WTC11 (cell line): ENCODE data around the gene NSF. TPM values are rescaled to one million over a fixed set of nuclear protein-coding genes. Genes with fewer than 3 reads are reported as not detected.

Experiments
- ATAC-seq: fragments of 200-7000 bp; cut with Tn5 transposase; 2 replicates; pipeline ENCODE4 v1.10.0; 2021; ENCODE audit warnings: mild to moderate bottlenecking, moderate library complexity
- CTCF ChIA-PET: fragments of 300-600 bp; sonication (Branson Sonifier 250); formaldehyde crosslinking; loops from one replicate; lab custom pipeline; 2021; ENCODE audit warnings: antibody characterized with exemption; lab: Charles Lee
- POLR2A ChIA-PET: fragments of 350-600 bp; sonication (Branson Sonifier 250); formaldehyde crosslinking; loops from one replicate; lab custom pipeline; 2021; ENCODE audit warnings: antibody characterized with exemption; lab: Charles Lee
- DNase-seq: peaks from one replicate; pipeline ENCODE4 v3.0.0; 2021; ENCODE audit warnings: low spot score
- H3K27ac Mint-ChIP-seq: 2 replicates; pipeline ENCODE4 v1.8.0; 2021; ENCODE audit warnings: mixed read lengths
- H3K27me3 Mint-ChIP-seq: 2 replicates; pipeline ENCODE4 v1.8.0; 2021; ENCODE audit warnings: low read depth, mild to moderate bottlenecking, moderate library complexity, mixed read lengths
- H3K36me3 Mint-ChIP-seq: 2 replicates; pipeline ENCODE4 v1.8.0; 2021; ENCODE audit warnings: mixed read lengths
- H3K4me1 Mint-ChIP-seq: 2 replicates; pipeline ENCODE4 v1.8.0; 2022; ENCODE audit warnings: mixed read lengths
- H3K4me3 Mint-ChIP-seq: 2 replicates; pipeline ENCODE4 v1.8.0; 2021; ENCODE audit warnings: mild to moderate bottlenecking, moderate library complexity, mixed read lengths
- H3K9me3 Mint-ChIP-seq: 2 replicates; pipeline ENCODE4 v1.8.0; 2021; ENCODE audit warnings: mixed read lengths
- CREB1 ChIP-seq: sonication (generic); formaldehyde crosslinking; IDR thresholded peaks from 2 replicates; pipeline ENCODE4 v1.8.0; 2023; ENCODE audit warnings: mild to moderate bottlenecking, missing genetic modification reagents
- GABPB1 ChIP-seq: sonication (generic); formaldehyde crosslinking; IDR thresholded peaks from 2 replicates; pipeline ENCODE4 v1.8.1; 2023; ENCODE audit warnings: mild to moderate bottlenecking, missing genetic modification reagents
- GTF2I ChIP-seq: fragments of 250-450 bp; sonication (Bioruptor Pico); conservative IDR thresholded peaks from 2 replicates; pipeline ENCODE4 v1.4.0; 2021; ENCODE audit warnings: mild to moderate bottlenecking
- MYBL2 ChIP-seq: sonication (generic); formaldehyde crosslinking; IDR thresholded peaks from 2 replicates; pipeline ENCODE4 v1.8.1; 2023; ENCODE audit warnings: mild to moderate bottlenecking, moderate library complexity, missing genetic modification reagents
- NR2C2 ChIP-seq: sonication (generic); formaldehyde crosslinking; IDR thresholded peaks from 2 replicates; pipeline ENCODE4 v1.8.0; 2022; ENCODE audit warnings: mild to moderate bottlenecking, missing genetic modification reagents
- NR3C1 ChIP-seq: sonication (generic); formaldehyde crosslinking; conservative IDR thresholded peaks from 2 replicates; pipeline ENCODE4 v1.8.1; 2023; ENCODE audit warnings: low read depth, mild to moderate bottlenecking, missing genetic modification reagents
- RORB ChIP-seq: fragments of 250-450 bp; sonication (Bioruptor Pico); IDR thresholded peaks from 2 replicates; pipeline ENCODE4 v1.9.0; 2021; ENCODE audit warnings: mild to moderate bottlenecking
- SP1 ChIP-seq: sonication (generic); formaldehyde crosslinking; conservative IDR thresholded peaks from 2 replicates; pipeline ENCODE4 v1.8.1; 2022; ENCODE audit warnings: missing genetic modification reagents
- TEAD1 ChIP-seq: sonication (generic); formaldehyde crosslinking; IDR thresholded peaks from 2 replicates; pipeline ENCODE4 v1.8.0; 2022; ENCODE audit warnings: mild to moderate bottlenecking, missing genetic modification reagents
- ZNF232 ChIP-seq: sonication (generic); formaldehyde crosslinking; IDR thresholded peaks from 2 replicates; pipeline ENCODE4 v1.8.0; 2022; ENCODE audit warnings: mild to moderate bottlenecking, missing genetic modification reagents
- total RNA-seq: library from RNA; stranded (reverse); gene quantifications from 3 replicates; pipeline ENCODE4 v1.2.3, GENCODE V29; 2021
- TF ChIP-seq, protein P1 (sequence below): sonication (generic); formaldehyde crosslinking; IDR thresholded peaks from 2 replicates; pipeline ENCODE4 v1.8.0; 2022; ENCODE audit warnings: mild to moderate bottlenecking, missing genetic modification reagents
- TF ChIP-seq, protein P2 (sequence below): sonication (generic); formaldehyde crosslinking; IDR thresholded peaks from 2 replicates; pipeline ENCODE4 v1.8.1; 2022; ENCODE audit warnings: mild to moderate bottlenecking, moderate library complexity, missing genetic modification reagents
- TF ChIP-seq, protein P3 (sequence below): fragments of 250-450 bp; sonication (Bioruptor Pico); IDR thresholded peaks from 2 replicates; pipeline ENCODE4 v1.8.0; 2021; ENCODE audit warnings: mild to moderate bottlenecking
- TF ChIP-seq, protein P4 (sequence below): sonication (generic); formaldehyde crosslinking; IDR thresholded peaks from 2 replicates; pipeline ENCODE4 v1.8.0; 2022; ENCODE audit warnings: missing genetic modification reagents
- TF ChIP-seq, protein P5 (sequence below): fragments of 250-450 bp; sonication (Bioruptor Pico); IDR thresholded peaks from 2 replicates; pipeline ENCODE4 v1.9.0; 2021; ENCODE audit warnings: mild to moderate bottlenecking
- TF ChIP-seq, protein P6 (sequence below): sonication (generic); formaldehyde crosslinking; IDR thresholded peaks from 2 replicates; pipeline ENCODE4 v1.8.1; 2022; ENCODE audit warnings: mild to moderate bottlenecking, missing genetic modification reagents, moderate library complexity, borderline replicate concordance

The NSF gene
- total RNA-seq, 1 experiment from 2014 or later: 23.0 TPM

DNA sequence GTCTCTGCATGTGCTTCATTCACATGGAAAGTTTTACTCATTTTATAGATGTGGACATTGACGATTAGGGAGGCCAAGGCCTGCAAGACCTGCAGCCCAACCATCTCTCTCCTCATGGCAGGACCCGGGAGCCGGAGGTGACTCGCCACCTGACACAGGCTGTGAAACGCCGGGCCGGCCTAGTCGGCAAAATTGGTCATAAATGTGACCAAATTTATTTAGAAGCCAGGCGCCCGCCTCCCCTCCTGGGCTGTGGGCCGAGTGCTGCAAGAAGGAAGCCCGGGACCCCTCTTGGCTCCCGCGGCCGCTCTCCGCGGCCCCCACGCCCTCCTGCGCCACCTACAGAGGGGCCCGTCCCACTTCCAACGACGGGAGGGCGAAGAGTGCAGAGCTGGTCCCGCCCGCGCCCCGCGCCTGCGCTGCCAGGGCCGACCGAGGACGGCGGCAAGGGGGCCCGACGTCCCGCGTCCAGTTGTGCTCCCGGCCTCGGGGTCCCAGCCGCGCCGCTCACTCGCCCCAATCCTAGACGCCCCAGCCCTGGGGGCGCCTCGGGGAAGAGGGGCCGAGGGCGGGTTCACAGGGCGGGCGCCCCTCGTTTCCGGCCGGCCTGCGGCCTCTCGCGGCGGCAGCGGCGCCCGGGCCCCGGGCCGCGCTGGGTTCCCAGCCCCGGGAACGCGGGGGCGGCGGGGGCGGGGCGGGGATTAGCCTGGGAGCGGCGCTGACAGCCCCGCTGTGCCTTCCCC lies 180.5 kb downstream of the NSF start:
- no peaks in the 10 kb centered on the region for H3K9me3 Mint-ChIP-seq
- H3K27me3 Mint-ChIP-seq: peaks cover 70% of the 10 kb centered on the region
- peak; percentile 9 for ATAC-seq
- peak overlapping the region; percentile 65 for H3K4me3 Mint-ChIP-seq
- ChIA-PET POLR2A (no interaction called here), CTCF (interaction anchor here (1.0 kb wide), 1 partner anchor 65 kb away, joined by 3 read pairs; no protein-coding TSS in a partner anchor)
- peaks cover 40% of the 10 kb centered on the region for H3K4me1 Mint-ChIP-seq
- peak; percentile 52 for DNase-seq
- H3K27ac Mint-ChIP-seq: peak overlapping the region; percentile 9; the same call in 1 of the 2 replicates
- peaks cover 20% of the 10 kb centered on the region for H3K36me3 Mint-ChIP-seq
- TF ChIP-seq GTF2I (CRISPR knock-in tag) (no peak), ZNF232 (CRISPR knock-in tag) (0 out of 2 replicates have a peak, but pooled peaks have one; percentile 75), GABPB1 (0 out of 2 replicates have a peak, but pooled peaks have one; percentile 7), MYBL2 (0 out of 2 replicates have a peak, but pooled peaks have one; percentile 28), TEAD1 (CRISPR knock-in tag) (peak; percentile 65; the same call in 1 of the 2 replicates)
- TF ChIP-seq, protein P1, sequence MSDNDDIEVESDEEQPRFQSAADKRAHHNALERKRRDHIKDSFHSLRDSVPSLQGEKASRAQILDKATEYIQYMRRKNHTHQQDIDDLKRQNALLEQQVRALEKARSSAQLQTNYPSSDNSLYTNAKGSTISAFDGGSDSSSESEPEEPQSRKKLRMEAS (CRISPR knock-in tag): 0 out of 2 replicates have a peak, but pooled peaks have one; percentile 16
- TF ChIP-seq, protein P2, sequence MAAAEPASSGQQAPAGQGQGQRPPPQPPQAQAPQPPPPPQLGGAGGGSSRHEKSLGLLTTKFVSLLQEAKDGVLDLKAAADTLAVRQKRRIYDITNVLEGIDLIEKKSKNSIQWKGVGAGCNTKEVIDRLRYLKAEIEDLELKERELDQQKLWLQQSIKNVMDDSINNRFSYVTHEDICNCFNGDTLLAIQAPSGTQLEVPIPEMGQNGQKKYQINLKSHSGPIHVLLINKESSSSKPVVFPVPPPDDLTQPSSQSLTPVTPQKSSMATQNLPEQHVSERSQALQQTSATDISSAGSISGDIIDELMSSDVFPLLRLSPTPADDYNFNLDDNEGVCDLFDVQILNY: 0 out of 2 replicates have a peak, but pooled peaks have one; percentile 31
- TF ChIP-seq, protein P3, sequence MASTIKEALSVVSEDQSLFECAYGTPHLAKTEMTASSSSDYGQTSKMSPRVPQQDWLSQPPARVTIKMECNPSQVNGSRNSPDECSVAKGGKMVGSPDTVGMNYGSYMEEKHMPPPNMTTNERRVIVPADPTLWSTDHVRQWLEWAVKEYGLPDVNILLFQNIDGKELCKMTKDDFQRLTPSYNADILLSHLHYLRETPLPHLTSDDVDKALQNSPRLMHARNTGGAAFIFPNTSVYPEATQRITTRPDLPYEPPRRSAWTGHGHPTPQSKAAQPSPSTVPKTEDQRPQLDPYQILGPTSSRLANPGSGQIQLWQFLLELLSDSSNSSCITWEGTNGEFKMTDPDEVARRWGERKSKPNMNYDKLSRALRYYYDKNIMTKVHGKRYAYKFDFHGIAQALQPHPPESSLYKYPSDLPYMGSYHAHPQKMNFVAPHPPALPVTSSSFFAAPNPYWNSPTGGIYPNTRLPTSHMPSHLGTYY (CRISPR knock-in tag): no peak

DNA sequence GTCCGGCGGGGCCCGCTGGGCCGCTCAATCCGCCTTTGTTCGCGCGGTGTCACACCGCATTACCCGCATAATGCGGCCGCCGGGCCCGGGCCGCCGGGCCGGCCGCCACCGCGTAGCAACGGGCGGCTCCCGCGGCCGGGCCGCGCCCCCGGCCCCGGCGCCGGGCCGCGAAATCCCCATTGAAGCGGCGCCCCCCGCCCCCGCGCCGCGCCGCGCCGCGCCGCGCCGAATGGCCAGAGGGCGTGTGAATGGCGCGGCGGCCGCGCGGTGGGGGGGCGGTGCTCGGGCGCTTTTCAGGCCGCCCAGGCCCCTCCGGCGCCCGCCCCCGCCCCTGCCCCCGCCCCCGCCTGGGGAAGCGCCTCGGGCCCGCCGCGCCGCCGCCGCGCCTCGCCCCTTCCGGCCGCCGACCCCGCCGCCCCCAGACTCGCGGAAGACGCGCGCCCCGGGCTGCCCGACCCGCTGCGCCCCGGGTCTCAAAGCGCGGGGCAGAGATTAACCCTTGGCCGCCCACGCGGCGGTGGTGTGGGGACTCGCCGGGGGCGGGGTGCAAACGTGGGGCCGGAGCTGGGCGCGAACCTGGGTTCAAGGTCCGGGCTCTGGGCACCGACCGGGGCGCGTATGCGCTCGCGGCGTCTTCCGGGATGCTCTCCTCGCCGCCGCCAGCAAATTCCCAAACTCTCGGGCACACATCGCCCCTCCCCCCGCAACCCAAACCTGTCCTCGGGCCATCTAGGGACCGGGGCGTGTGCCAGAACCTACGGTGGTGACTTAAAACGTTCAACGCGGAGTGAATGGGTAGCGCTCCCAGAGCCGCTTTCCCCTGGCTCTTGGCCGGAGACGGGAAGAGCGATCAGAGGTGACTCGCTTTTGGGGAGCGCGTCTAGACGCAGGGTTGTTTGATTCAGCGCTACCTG lies 181.3 kb downstream of the NSF start:
- H3K27me3 Mint-ChIP-seq: peaks cover 78% of the 10 kb centered on the region
- ChIA-PET POLR2A (interaction anchor here (1.0 kb wide), 1 partner anchor 48 kb away, joined by 3 read pairs; no protein-coding TSS in a partner anchor), CTCF (interaction anchor here (1.0 to 1.6 kb wide), 4 partner anchors 10 to 64 kb away, joined by 3 to 7 read pairs (median 4); no protein-coding TSS in a partner anchor)
- H3K27ac Mint-ChIP-seq: peak overlapping the region; percentile 97
- peaks cover 20% of the 10 kb centered on the region for H3K36me3 Mint-ChIP-seq
- no peaks in the 10 kb centered on the region for H3K9me3 Mint-ChIP-seq
- peaks cover 40% of the 10 kb centered on the region for H3K4me1 Mint-ChIP-seq
- ATAC-seq (peak; percentile 69), DNase-seq (peak; percentile 81)
- peak overlapping the region; percentile 68 for H3K4me3 Mint-ChIP-seq
- TF ChIP-seq, protein P4, sequence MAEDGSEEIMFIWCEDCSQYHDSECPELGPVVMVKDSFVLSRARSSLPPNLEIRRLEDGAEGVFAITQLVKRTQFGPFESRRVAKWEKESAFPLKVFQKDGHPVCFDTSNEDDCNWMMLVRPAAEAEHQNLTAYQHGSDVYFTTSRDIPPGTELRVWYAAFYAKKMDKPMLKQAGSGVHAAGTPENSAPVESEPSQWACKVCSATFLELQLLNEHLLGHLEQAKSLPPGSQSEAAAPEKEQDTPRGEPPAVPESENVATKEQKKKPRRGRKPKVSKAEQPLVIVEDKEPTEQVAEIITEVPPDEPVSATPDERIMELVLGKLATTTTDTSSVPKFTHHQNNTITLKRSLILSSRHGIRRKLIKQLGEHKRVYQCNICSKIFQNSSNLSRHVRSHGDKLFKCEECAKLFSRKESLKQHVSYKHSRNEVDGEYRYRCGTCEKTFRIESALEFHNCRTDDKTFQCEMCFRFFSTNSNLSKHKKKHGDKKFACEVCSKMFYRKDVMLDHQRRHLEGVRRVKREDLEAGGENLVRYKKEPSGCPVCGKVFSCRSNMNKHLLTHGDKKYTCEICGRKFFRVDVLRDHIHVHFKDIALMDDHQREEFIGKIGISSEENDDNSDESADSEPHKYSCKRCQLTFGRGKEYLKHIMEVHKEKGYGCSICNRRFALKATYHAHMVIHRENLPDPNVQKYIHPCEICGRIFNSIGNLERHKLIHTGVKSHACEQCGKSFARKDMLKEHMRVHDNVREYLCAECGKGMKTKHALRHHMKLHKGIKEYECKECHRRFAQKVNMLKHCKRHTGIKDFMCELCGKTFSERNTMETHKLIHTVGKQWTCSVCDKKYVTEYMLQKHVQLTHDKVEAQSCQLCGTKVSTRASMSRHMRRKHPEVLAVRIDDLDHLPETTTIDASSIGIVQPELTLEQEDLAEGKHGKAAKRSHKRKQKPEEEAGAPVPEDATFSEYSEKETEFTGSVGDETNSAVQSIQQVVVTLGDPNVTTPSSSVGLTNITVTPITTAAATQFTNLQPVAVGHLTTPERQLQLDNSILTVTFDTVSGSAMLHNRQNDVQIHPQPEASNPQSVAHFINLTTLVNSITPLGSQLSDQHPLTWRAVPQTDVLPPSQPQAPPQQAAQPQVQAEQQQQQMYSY (CRISPR knock-in tag): 0 out of 2 replicates have a peak, but pooled peaks have one; percentile 13
- peak; percentile 43 for TF ChIP-seq GABPB1
- TF ChIP-seq CREB1 (CRISPR knock-in tag): no peak
- TF ChIP-seq, protein P5, sequence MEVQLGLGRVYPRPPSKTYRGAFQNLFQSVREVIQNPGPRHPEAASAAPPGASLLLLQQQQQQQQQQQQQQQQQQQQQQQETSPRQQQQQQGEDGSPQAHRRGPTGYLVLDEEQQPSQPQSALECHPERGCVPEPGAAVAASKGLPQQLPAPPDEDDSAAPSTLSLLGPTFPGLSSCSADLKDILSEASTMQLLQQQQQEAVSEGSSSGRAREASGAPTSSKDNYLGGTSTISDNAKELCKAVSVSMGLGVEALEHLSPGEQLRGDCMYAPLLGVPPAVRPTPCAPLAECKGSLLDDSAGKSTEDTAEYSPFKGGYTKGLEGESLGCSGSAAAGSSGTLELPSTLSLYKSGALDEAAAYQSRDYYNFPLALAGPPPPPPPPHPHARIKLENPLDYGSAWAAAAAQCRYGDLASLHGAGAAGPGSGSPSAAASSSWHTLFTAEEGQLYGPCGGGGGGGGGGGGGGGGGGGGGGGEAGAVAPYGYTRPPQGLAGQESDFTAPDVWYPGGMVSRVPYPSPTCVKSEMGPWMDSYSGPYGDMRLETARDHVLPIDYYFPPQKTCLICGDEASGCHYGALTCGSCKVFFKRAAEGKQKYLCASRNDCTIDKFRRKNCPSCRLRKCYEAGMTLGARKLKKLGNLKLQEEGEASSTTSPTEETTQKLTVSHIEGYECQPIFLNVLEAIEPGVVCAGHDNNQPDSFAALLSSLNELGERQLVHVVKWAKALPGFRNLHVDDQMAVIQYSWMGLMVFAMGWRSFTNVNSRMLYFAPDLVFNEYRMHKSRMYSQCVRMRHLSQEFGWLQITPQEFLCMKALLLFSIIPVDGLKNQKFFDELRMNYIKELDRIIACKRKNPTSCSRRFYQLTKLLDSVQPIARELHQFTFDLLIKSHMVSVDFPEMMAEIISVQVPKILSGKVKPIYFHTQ (CRISPR knock-in tag): no peak
- TF ChIP-seq, protein P6, sequence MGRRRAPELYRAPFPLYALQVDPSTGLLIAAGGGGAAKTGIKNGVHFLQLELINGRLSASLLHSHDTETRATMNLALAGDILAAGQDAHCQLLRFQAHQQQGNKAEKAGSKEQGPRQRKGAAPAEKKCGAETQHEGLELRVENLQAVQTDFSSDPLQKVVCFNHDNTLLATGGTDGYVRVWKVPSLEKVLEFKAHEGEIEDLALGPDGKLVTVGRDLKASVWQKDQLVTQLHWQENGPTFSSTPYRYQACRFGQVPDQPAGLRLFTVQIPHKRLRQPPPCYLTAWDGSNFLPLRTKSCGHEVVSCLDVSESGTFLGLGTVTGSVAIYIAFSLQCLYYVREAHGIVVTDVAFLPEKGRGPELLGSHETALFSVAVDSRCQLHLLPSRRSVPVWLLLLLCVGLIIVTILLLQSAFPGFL: no peak
- TF ChIP-seq NR2C2 (CRISPR knock-in tag): no peak
- TF ChIP-seq SP1 (CRISPR knock-in tag): no peak; the same call in 1 of the 2 replicates
- no peak for TF ChIP-seq NR3C1
- TF ChIP-seq ZNF232 (CRISPR knock-in tag): no peak
- no peak for TF ChIP-seq RORB (CRISPR knock-in tag)
